ENCODE data around the gene COMT. TPM values are rescaled to one million over a fixed set of nuclear protein-coding genes. Genes with fewer than 3 reads are reported as not detected.

The COMT gene
- total and polyA plus RNA-seq, 9 of the 15 experiments (the other 6 are each of a cell fraction or from before 2014, with no cell fraction given): 12.5 to 351 (median 155) TPM

DNA sequence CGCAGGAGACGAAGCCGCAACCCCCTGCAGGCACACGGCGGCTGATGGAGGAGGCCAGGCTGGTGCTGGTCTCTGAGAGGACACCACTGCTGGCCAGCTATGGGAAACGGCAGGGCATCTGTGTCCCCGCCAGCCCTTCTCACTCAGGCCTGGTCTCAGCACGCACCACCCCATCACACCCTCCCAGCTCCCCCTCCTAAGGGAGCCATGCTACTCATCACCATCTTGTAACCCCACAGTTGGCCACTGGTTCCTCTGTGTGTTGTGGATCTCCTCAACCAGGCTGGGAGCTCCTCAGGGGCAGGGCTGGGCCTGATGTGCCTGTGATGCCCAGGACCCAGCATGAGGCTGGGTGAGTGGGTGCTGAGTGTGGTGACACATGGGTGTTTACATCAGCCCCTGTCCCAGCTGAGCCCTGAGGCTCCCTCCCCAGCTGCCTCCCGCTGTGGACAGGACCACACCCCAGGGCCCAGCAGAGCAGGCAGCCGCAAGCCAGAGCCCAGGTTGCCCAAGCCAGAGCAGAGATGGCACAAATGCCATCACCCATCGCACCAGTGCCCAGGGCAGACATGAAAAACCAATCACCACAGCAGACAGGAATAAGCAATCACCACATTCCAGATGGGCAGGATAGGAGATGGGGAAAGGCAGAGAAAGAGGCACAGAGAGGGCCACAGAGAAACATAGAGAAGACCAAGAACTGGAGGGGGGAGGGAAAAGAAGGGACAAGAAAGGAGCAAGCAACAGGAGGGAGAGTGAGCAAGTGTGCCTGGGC lies 66.8 kb downstream of the COMT start (continued):
- TF ChIP-seq ZNF444 (CRISPR knock-in tag; IDR thresholded peaks at IDR 0.05) (no peak), POLR2G (IDR thresholded peaks at IDR 0.05; ENCODE audit: low read depth, low read length) (no peak; the same call in 1 of the 2 replicates), PYGO2 (tag; IDR thresholded peaks at IDR 0.05) (no peak), ZBTB49 (CRISPR knock-in tag; IDR thresholded peaks at IDR 0.05; ENCODE audit: borderline replicate concordance) (no peak), HLTF (IDR thresholded peaks at IDR 0.05) (no peak), RNF2 (IDR thresholded peaks at IDR 0.05) (no peak), MLLT1 (IDR thresholded peaks at IDR 0.05) (no peak), CBX2 (IDR thresholded peaks at IDR 0.05; ENCODE audit: insufficient read depth, low read length, poor library complexity, severe bottlenecking) (no peak)
- TF ChIP-seq, protein P1, sequence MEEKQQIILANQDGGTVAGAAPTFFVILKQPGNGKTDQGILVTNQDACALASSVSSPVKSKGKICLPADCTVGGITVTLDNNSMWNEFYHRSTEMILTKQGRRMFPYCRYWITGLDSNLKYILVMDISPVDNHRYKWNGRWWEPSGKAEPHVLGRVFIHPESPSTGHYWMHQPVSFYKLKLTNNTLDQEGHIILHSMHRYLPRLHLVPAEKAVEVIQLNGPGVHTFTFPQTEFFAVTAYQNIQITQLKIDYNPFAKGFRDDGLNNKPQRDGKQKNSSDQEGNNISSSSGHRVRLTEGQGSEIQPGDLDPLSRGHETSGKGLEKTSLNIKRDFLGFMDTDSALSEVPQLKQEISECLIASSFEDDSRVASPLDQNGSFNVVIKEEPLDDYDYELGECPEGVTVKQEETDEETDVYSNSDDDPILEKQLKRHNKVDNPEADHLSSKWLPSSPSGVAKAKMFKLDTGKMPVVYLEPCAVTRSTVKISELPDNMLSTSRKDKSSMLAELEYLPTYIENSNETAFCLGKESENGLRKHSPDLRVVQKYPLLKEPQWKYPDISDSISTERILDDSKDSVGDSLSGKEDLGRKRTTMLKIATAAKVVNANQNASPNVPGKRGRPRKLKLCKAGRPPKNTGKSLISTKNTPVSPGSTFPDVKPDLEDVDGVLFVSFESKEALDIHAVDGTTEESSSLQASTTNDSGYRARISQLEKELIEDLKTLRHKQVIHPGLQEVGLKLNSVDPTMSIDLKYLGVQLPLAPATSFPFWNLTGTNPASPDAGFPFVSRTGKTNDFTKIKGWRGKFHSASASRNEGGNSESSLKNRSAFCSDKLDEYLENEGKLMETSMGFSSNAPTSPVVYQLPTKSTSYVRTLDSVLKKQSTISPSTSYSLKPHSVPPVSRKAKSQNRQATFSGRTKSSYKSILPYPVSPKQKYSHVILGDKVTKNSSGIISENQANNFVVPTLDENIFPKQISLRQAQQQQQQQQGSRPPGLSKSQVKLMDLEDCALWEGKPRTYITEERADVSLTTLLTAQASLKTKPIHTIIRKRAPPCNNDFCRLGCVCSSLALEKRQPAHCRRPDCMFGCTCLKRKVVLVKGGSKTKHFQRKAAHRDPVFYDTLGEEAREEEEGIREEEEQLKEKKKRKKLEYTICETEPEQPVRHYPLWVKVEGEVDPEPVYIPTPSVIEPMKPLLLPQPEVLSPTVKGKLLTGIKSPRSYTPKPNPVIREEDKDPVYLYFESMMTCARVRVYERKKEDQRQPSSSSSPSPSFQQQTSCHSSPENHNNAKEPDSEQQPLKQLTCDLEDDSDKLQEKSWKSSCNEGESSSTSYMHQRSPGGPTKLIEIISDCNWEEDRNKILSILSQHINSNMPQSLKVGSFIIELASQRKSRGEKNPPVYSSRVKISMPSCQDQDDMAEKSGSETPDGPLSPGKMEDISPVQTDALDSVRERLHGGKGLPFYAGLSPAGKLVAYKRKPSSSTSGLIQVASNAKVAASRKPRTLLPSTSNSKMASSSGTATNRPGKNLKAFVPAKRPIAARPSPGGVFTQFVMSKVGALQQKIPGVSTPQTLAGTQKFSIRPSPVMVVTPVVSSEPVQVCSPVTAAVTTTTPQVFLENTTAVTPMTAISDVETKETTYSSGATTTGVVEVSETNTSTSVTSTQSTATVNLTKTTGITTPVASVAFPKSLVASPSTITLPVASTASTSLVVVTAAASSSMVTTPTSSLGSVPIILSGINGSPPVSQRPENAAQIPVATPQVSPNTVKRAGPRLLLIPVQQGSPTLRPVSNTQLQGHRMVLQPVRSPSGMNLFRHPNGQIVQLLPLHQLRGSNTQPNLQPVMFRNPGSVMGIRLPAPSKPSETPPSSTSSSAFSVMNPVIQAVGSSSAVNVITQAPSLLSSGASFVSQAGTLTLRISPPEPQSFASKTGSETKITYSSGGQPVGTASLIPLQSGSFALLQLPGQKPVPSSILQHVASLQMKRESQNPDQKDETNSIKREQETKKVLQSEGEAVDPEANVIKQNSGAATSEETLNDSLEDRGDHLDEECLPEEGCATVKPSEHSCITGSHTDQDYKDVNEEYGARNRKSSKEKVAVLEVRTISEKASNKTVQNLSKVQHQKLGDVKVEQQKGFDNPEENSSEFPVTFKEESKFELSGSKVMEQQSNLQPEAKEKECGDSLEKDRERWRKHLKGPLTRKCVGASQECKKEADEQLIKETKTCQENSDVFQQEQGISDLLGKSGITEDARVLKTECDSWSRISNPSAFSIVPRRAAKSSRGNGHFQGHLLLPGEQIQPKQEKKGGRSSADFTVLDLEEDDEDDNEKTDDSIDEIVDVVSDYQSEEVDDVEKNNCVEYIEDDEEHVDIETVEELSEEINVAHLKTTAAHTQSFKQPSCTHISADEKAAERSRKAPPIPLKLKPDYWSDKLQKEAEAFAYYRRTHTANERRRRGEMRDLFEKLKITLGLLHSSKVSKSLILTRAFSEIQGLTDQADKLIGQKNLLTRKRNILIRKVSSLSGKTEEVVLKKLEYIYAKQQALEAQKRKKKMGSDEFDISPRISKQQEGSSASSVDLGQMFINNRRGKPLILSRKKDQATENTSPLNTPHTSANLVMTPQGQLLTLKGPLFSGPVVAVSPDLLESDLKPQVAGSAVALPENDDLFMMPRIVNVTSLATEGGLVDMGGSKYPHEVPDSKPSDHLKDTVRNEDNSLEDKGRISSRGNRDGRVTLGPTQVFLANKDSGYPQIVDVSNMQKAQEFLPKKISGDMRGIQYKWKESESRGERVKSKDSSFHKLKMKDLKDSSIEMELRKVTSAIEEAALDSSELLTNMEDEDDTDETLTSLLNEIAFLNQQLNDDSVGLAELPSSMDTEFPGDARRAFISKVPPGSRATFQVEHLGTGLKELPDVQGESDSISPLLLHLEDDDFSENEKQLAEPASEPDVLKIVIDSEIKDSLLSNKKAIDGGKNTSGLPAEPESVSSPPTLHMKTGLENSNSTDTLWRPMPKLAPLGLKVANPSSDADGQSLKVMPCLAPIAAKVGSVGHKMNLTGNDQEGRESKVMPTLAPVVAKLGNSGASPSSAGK (IDR thresholded peaks at IDR 0.05): no peak
- TF ChIP-seq, protein P2, sequence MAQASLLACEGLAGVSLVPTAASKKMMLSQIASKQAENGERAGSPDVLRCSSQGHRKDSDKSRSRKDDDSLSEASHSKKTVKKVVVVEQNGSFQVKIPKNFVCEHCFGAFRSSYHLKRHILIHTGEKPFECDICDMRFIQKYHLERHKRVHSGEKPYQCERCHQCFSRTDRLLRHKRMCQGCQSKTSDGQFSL (CRISPR knock-in tag; IDR thresholded peaks at IDR 0.05): no peak
- TF ChIP-seq, protein P2 (tag; IDR thresholded peaks at IDR 0.05): no peak
